C4-2B (cell line): ENCODE measurements around the gene DGCR8.

Experiments used
- H3K27ac ChIP-seq: fragments of 450-650 bp; 2 replicates; pipeline ENCODE4 v1.5.1; 2017
- CTCF ChIP-seq: fragments of 450-650 bp; conservative IDR thresholded peaks from 2 replicates; pipeline ENCODE4 v1.5.1; 2017; ENCODE audit warnings: mild to moderate bottlenecking
- ZFX ChIP-seq: fragments of 450-650 bp; IDR thresholded peaks from 2 replicates; pipeline ENCODE4 v1.6.1; 2017

DGCR8 gene

GRCh38 chr22:20053407-20054033, 26.5 kb upstream of the DGCR8 start:
- no peak overlapping the region for H3K27ac ChIP-seq
- TF ChIP-seq ZFX, result no peak
- no peak for TF ChIP-seq CTCF

- H3K27ac ChIP-seq, result no peak overlapping the region
- TF ChIP-seq CTCF, result no peak
- TF ChIP-seq ZFX, result no peak
Observed at GRCh38 chr22:20054034-20054427, 26.0 kb upstream of the DGCR8 start.

GRCh38 chr22:20054485-20054884, 25.6 kb upstream of the DGCR8 start:
- TF ChIP-seq CTCF (no peak), ZFX (no peak)
- no peak overlapping the region for H3K27ac ChIP-seq

- H3K27ac ChIP-seq, result no peak overlapping the region
- TF ChIP-seq CTCF, result no peak
- no peak for TF ChIP-seq ZFX
Observed at GRCh38 chr22:20055144-20055543, 24.9 kb upstream of the DGCR8 start.

- H3K27ac ChIP-seq, result no peak overlapping the region
- TF ChIP-seq ZFX (no peak), CTCF (no peak)
Observed at GRCh38 chr22:20055654-20056053, 24.4 kb upstream of the DGCR8 start.

GRCh38 chr22:20056161-20056560, 23.9 kb upstream of the DGCR8 start:
- TF ChIP-seq CTCF, result no peak
- no peak for TF ChIP-seq ZFX
- no peak overlapping the region for H3K27ac ChIP-seq

GRCh38 chr22:20056696-20057386, 23.2 kb upstream of the DGCR8 start:
- TF ChIP-seq CTCF, result no peak
- no peak for TF ChIP-seq ZFX
- no peak overlapping the region for H3K27ac ChIP-seq
